Upper lobe of right lung (tissue), 1 donor: ENCODE data around the gene COL4A1. TPM values are rescaled to one million over a fixed set of nuclear protein-coding genes. Genes with fewer than 3 reads are reported as not detected.

Experiments used
- ATAC-seq: fragments of 200-7000 bp; cut with Tn5 transposase; one replicate; pipeline ENCODE4 v1.9.1; 2020; ENCODE audit warnings: mild to moderate bottlenecking, moderate library complexity
- DNase-seq: peaks from one replicate; pipeline ENCODE4 v3.0.0-alpha.2; 2020
- H3K27ac ChIP-seq: fragments of 200-600 bp; one replicate; pipeline ENCODE4 v1.8.0; 2022
- H3K27me3 ChIP-seq: fragments of 200-600 bp; one replicate; pipeline ENCODE4 v1.8.0; 2022; ENCODE audit warnings: mild to moderate bottlenecking
- H3K36me3 ChIP-seq: fragments of 200-600 bp; one replicate; pipeline ENCODE4 v1.8.0; 2022
- H3K4me1 ChIP-seq: fragments of 200-600 bp; one replicate; pipeline ENCODE4 v1.8.0; 2022
- H3K4me3 ChIP-seq: fragments of 200-600 bp; one replicate; pipeline ENCODE4 v1.8.0; 2022; ENCODE audit warnings: mild to moderate bottlenecking
- H3K9me3 ChIP-seq: fragments of 200-600 bp; one replicate; pipeline ENCODE4 v1.8.0; 2022
- CTCF ChIP-seq: fragments of 200-600 bp; IDR thresholded peaks from one replicate; pipeline ENCODE4 v1.8.0; 2022; ENCODE audit warnings: antibody characterized with exemption
- intact Hi-C: fragments of 100-400 bp; cut with DNase I; formaldehyde crosslinking; loops from one replicate; pipeline ENCODE4 v1.11.0; 2022
- total RNA-seq: library from RNA; stranded (reverse); fragmentation: NEBNext Ultra II Directional; extraction: Animal tissue kit (Norgen Biotek cat#: 25700); gene quantifications from one replicate; pipeline ENCODE4 v1.2.1, GENCODE V29; 2021
- donor health status: DM: no; HTN: yes; CAD: no; lungs with severe emphysema.

COL4A1 gene
- total RNA-seq, 1 donor from 2014 or later: 242 TPM

DNA sequence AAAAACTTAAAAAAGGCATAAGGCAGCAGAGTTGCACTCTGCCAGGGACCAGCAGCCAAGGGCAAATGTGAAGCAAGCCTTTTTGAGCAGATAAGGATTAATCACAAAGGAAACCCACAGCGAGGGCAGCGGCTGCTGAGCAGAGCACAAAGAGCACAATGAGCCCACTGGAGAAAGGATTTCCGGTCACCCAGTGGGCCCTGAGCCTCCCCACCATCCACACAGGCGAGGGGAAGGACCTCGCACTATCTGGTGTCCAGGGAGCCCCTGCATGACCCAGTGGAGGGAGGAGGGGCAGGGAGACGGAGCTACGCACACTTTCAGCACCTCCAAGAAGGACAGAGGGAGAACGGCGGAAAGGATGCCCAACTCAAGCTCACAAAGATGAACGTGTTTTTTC lies 40.0 kb downstream of the COL4A1 start:
- intact Hi-C loops: no loop called here
- H3K4me1 ChIP-seq: peaks cover 27% of the 10 kb centered on the region
- DNase-seq (no peak), ATAC-seq (no peak)
- H3K9me3 ChIP-seq: no peaks in the 10 kb centered on the region
- H3K27ac ChIP-seq: no peak overlapping the region
- no peaks in the 10 kb centered on the region for H3K27me3 ChIP-seq
- H3K4me3 ChIP-seq: no peak overlapping the region
- TF ChIP-seq CTCF: no peak
- no peaks in the 10 kb centered on the region for H3K36me3 ChIP-seq

DNA sequence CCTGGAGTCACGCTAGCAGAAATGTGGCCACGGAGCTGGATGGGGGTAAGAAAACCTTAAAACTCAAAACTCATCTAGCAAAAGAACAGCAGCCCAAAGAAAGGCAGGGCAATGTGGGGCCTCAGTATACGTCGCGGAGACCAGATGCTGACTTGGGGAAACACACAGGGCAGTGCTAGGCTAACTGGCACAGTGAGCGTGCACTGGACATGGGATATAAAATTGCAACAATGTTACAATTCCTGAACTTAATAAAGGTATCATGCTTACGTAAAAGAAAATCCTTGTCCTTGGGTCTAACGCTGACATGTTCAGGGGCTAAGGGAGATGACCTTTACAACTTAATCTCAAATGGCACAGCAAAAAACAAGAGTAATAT lies 40.5 kb downstream of the COL4A1 start:
- H3K4me3 ChIP-seq: no peak overlapping the region
- TF ChIP-seq CTCF: no peak
- ATAC-seq (no peak), DNase-seq (no peak)
- no peaks in the 10 kb centered on the region for H3K9me3 ChIP-seq
- no peaks in the 10 kb centered on the region for H3K27me3 ChIP-seq
- H3K36me3 ChIP-seq: no peaks in the 10 kb centered on the region
- H3K4me1 ChIP-seq: peaks cover 33% of the 10 kb centered on the region
- no peak overlapping the region for H3K27ac ChIP-seq
- intact Hi-C loops: no loop called here

DNA sequence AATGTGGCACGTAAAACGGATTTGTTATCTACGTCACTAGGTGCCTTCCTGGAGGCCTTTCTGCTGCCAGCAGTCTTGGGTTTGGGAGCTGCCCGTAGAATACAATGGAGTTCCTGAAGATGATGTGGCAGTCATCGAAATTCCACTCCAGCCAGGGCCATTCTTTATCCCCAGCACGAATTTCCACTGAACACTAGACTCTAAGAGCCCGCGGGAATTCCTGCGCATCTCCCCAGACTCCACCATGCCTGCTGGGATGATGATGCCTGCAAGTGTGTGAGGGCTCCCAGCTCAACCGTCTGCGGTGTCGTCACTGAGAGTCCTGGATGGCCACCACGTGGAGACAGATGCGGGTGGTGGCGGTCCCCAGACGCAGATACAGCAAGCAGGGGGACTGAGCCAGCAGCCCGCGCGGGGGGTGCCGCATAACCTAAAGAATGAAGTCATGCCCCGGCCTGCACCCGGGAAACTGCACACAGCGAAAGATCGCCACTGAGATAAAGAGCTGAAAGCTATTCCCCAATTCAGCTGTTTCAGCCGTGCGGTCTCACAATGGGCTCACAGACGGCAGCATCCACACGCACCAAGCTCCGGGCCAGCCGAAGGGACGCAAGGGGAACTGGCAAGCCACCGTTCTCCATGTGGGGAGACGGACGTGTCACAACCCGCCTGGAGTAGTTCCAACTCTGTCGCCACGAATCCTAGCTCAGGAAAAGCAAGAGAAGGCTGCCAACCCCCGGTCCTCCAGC lies 41.1 kb downstream of the COL4A1 start:
- Histone ChIP-seq H3K4me1 (peaks cover 36% of the 10 kb centered on the region), H3K27ac (no peak overlapping the region), H3K9me3 (no peaks in the 10 kb centered on the region), H3K27me3 (no peaks in the 10 kb centered on the region), H3K36me3 (no peaks in the 10 kb centered on the region), H3K4me3 (no peak overlapping the region)
- intact Hi-C loops: no loop called here
- no peak for TF ChIP-seq CTCF
- ATAC-seq (no peak), DNase-seq (no peak)

DNA sequence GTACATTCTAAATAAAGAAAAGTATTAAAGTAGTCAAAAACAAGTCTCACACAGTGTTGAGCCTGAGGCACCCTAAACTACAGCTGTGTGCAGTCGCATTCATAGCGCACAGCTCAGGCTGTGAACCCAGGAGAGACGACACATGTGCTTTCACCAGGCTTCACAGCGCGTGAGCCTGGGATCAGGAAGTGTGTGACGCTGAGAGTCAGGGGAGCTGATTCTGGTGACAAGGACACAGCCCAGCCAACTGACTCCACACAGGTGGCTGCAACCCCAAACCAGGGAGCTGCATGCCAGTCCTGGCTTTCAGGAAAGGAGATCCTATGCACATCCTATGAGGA lies 41.6 kb downstream of the COL4A1 start:
- ATAC-seq: peak; percentile 20
- no peak for TF ChIP-seq CTCF
- Histone ChIP-seq H3K9me3 (no peaks in the 10 kb centered on the region), H3K4me1 (peaks cover 36% of the 10 kb centered on the region), H3K36me3 (no peaks in the 10 kb centered on the region), H3K27me3 (no peaks in the 10 kb centered on the region), H3K27ac (no peak overlapping the region), H3K4me3 (no peak overlapping the region)
- intact Hi-C loops: no loop called here
- DNase-seq: no peak

DNA sequence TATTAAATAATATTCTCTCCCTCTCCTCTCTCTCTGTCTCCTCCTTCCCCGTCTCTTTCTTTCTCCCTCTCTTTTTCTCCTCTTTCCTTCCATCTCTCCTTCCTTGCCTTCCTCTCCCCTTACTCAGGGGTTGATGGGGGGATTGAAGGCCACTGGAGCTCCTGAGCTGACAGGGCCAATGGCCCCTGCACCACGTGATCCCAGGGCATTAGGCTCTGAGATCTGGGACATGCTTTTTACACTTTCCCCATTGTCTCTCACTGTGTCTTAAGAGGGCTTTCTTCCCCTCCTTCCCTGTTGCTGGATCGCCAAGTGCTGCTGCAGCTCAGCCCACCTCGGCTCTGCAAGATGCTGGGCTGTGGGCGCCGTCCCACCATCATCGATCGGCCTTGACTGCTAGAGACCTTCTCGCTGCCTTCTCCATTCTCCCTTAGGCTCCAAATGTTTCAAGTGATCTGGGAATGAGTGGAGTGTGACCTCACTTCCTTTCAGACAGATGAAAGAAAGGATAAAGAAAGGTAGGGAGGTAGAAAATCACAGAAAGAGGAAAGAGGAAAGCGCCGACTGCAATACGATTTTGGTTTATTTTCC lies 42.2 kb downstream of the COL4A1 start:
- ATAC-seq (no peak), DNase-seq (no peak)
- TF ChIP-seq CTCF: no peak
- Histone ChIP-seq H3K9me3 (no peaks in the 10 kb centered on the region), H3K36me3 (no peaks in the 10 kb centered on the region), H3K4me3 (no peak overlapping the region), H3K27ac (no peak overlapping the region), H3K27me3 (no peaks in the 10 kb centered on the region), H3K4me1 (peaks cover 36% of the 10 kb centered on the region)
- intact Hi-C loops: no loop called here
